HG03103 (cell line): Measurements from ENCODE around the gene PIK3C2G.

Experiments
- ATAC-seq: cut with Tn5 transposase; IDR thresholded peaks from one replicate; pipeline ENCODE4 v1.9.1; 2021; ENCODE audit warnings: low read depth; ENCODE audit not compliant: unreplicated experiment

The PIK3C2G gene

GRCh38 chr12:18394742-18395141 is 133.4 kb downstream of the PIK3C2G start:
- no peak for ATAC-seq

- no peak for ATAC-seq
These were observed 138.9 kb downstream of the PIK3C2G start for GRCh38 chr12:18400186-18400585.

DNA sequence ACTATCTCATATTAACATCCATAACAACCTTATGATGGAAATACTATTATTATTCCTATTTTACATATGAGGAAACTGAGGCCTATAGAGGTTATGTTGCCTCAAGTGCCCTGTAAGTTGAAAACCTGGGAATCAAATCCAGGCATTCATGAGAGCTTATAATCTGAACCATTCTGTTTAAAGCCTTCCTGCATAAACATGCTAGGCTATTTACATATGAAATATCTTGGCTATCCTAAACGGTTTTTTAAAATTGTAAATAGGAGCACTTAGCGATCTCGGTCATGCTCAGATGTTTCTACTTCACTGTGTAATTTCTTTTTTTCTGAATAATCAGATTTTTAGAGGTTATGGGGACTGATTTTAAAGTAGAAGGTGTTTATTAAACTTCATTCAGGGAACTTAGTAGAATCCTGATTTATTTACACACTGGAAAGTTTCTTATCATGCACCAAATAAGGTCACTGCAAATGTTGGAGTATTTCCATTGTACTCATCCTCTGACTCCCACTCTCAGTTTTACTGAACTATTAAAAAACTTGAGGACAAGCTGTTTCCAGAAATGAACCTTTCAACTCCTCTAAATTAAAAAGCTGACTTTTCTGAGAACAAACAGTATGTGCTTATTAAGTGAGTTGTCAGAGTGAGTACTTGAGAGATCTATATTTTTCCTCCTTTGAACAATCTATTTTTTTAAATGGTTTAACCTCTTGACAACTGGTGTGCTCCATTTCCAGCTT is 141.7 kb downstream of the PIK3C2G start:
- ATAC-seq: no peak

DNA sequence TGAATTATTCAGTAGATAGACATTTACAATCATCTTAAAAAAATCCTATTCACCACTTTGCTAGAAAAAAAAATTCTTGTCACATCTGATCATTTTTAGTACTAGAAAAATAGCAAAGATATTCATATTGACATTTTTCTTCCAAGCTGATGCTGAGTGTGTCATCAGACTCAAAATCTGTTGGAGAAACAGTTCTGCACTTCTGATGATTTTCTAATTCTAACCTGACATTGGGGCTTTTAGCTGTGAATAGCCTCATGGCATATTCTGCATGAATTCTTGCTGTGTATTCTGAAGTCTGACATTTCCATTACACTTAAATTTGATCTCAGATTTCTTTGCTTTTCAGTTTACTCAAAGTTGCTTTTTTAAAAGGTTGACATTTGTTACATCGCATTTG is 150.1 kb downstream of the PIK3C2G start:
- ATAC-seq: no peak

GRCh38 chr12:18414671-18415070 is 153.4 kb downstream of the PIK3C2G start:
- ATAC-seq: no peak

GRCh38 chr12:18415227-18415626 is 153.9 kb downstream of the PIK3C2G start:
- ATAC-seq: no peak

GRCh38 chr12:18416412-18416811 is 155.1 kb downstream of the PIK3C2G start:
- no peak for ATAC-seq

- no peak for ATAC-seq
These were observed 158.0 kb downstream of the PIK3C2G start for GRCh38 chr12:18419311-18419710.

DNA sequence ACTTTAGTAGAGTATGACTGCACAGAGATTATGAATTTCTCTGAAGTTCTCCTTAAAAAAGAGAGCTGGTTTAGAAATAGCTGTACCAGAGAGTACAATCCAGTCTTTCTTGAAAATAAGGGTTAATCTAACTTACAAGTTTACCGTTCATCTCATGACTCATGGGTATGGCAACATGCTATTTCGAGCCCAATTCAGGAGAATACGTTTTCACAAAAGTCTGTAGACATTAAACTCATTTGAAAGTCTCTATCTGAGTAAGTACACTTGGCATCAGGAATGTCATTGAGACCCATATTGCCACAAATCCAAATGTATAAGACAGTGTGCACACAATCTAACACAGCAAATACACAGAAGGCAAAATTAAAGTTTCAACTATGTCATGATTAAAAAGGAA is 160.5 kb downstream of the PIK3C2G start:
- no peak for ATAC-seq

- ATAC-seq: no peak
These were observed 161.6 kb downstream of the PIK3C2G start for GRCh38 chr12:18422871-18423270.

DNA sequence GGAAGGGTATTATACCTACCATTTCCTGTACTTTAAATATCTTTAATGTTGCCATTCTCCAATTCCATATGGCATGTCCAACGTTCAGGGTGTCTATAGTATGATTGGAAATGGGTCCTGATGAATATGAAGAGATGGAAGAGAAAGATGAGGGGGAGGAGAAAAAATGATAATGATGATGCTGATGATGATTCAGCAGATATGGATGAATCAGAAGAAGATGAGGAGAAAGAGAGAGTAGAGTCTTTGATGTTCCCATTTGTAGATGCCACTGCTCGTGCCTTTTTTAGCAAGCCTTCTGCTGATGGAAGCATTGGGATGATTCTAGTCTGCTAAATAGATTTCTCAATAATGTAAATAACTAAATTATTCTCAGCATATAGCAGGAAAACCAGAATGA is 163.5 kb downstream of the PIK3C2G start:
- ATAC-seq: no peak

DNA sequence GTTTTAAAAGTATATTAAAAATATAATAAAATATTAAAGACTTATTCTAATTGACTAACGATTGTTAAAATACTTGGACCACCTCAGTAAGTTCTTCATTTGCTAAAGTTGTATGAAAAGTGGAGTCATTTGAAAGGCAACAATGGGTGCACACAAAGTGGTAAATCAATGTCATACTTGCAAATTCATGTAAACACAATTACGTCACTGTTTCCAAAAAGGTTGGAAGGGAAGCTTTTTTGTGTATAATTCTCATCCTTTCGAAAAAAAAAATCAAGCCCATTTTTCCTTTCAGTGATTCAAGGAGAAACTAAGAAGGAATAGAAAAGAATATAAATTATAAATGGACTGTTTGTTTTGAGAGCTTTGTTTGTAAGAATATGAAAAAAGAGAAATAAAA is 166.2 kb downstream of the PIK3C2G start:
- no peak for ATAC-seq

- ATAC-seq: no peak
These were observed 167.1 kb downstream of the PIK3C2G start for GRCh38 chr12:18428416-18428815.

DNA sequence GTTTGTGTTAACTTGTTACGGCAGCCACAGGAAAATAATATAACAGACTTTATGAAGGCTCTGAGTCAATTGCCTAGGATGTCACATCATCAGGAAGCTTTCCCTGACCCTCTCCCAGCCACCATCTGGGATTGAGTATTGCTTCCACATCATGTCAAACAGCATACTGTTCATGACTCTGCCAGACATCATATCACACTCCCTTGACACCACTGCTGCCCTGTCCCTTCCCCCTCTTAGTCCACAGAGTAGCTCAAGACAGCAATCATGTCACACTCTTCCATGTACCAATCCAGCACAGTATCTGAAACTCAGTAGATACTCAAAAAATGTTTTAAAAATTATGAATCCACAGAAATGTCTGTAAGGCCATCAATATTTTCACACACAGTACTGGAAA is 168.0 kb downstream of the PIK3C2G start:
- no peak for ATAC-seq

GRCh38 chr12:18430425-18431048 is 169.2 kb downstream of the PIK3C2G start:
- no peak for ATAC-seq

DNA sequence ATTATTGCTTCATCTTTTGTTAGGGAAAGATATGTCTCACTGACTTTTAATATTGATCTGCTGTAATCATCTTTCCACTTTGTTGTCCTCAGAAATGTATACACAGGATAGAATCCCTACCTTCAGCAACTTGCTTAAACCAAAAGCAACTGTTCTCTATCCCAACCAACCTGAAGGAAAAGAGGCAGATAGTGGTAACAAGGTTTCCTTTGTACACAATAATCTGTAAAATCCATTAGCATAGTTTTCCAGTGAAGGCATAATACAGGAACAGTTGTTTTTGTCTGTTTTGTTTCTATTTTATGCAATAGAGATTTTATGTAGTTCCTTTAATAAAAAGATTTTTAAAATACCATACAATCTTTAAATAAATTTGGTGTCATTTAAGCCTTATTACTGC is 170.5 kb downstream of the PIK3C2G start:
- ATAC-seq: no peak

GRCh38 chr12:18432206-18432605 is 170.9 kb downstream of the PIK3C2G start:
- ATAC-seq: no peak

GRCh38 chr12:18436170-18436569 is 174.9 kb downstream of the PIK3C2G start:
- ATAC-seq: no peak

GRCh38 chr12:18439541-18439940 is 178.2 kb downstream of the PIK3C2G start:
- ATAC-seq: no peak

DNA sequence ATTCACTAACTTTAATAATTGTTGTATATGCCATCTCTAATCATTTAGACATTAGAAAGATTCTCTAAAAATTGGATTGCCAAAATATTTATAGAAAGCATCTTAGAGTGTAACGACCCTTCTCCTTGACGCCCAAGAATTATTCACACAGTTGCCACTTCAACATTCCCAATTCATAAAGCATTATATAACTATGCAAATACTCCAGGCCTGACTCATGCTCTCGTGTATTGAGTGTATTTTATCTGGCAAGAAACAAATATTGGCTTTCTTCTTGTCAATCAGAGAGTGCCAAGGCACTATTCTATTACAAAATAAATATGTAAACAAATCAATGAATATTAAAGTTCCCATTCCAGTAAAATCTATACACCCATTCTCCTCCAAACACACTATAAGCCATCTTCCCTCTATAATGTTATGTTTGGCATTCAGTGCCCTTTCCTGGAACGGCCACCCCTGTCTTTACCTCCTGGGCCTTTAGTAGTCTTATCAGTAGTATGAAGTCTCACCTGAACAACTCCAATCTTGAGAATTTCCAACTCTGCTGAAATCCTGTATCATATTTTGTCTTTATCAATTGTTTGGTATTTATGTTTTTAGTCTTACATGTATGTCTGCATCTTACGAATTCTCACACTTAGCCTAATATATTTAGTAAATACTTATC is 182.6 kb downstream of the PIK3C2G start:
- no peak for ATAC-seq

DNA sequence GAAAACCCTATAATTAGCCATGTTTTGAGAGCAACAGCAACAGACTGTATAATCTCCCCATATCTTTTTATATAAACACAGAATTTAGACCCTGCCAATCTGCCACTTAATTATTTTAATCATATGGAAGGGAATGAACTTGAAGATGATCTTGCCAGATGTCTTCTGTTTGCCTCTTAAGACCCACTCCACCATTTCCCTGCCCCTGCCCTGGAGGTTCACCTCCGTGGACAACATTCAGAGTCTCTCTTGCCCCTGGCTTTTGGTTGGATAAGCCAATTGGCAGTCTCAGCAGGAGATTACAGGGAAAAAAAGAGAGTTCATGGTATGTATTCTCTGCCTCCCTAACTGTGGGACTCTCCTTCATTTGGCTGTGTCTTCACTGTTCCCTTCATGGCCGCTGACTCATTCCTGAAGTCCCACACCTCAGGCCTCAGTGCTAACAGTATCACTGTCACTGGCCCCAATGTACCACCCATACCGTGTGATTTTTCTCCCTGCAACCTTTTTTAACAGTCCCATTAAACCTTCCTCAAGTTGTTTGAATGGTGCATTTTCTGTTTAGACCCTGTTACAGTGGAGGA is 184.8 kb downstream of the PIK3C2G start:
- ATAC-seq: no peak
